ENCODE results near the gene SGO1.

SGO1 gene

GRCh38 chr3:20215636-20216035 is 29.6 kb upstream of the SGO1 start:
- TF ChIP-seq CTCF (IDR thresholded peaks at IDR 0.05): no peak

GRCh38 chr3:20201143-20201542 is 15.1 kb upstream of the SGO1 start:
- TF ChIP-seq CTCF (IDR thresholded peaks at IDR 0.05): no peak

GRCh38 chr3:20197775-20198174 is 11.8 kb upstream of the SGO1 start:
- TF ChIP-seq CTCF (IDR thresholded peaks at IDR 0.05): no peak

GRCh38 chr3:20194793-20195460 is 8.9 kb upstream of the SGO1 start:
- TF ChIP-seq CTCF (IDR thresholded peaks at IDR 0.05): no peak

- TF ChIP-seq CTCF (IDR thresholded peaks at IDR 0.05): no peak
These were observed 5.0 kb upstream of the SGO1 start for GRCh38 chr3:20190991-20191390.

GRCh38 chr3:20186600-20187004 is 596 bp upstream of the SGO1 start:
- no peak for TF ChIP-seq CTCF (IDR thresholded peaks at IDR 0.05)

GRCh38 chr3:20185331-20185678 is 701 bp downstream of the SGO1 start:
- no peak for TF ChIP-seq CTCF (IDR thresholded peaks at IDR 0.05)

- TF ChIP-seq CTCF (IDR thresholded peaks at IDR 0.05): no peak
These were observed 3.8 kb downstream of the SGO1 start for GRCh38 chr3:20182206-20182605.
